HG02970 (cell line): ENCODE measurements around the gene ATXN7.

Source experiments
- ATAC-seq: cut with Tn5 transposase; IDR thresholded peaks from one replicate; pipeline ENCODE4 v1.9.1; 2021; ENCODE audit warnings: mild to moderate bottlenecking, moderate library complexity, moderate number of reproducible peaks; ENCODE audit not compliant: unreplicated experiment, low FRiP score

ATXN7 gene

GRCh38 chr3:63979093-63979885, 115.6 kb downstream of the ATXN7 start:
- ATAC-seq = no peak

- no peak for ATAC-seq
These were observed 116.4 kb downstream of the ATXN7 start for GRCh38 chr3:63980019-63980418.

- no peak for ATAC-seq
These were observed 117.3 kb downstream of the ATXN7 start for GRCh38 chr3:63980830-63981498.

GRCh38 chr3:63981980-63982379, 118.3 kb downstream of the ATXN7 start:
- ATAC-seq = no peak

- no peak for ATAC-seq
These were observed 120.7 kb downstream of the ATXN7 start for GRCh38 chr3:63984391-63984790.

- ATAC-seq = no peak
These were observed 122.5 kb downstream of the ATXN7 start for GRCh38 chr3:63986146-63986545.

GRCh38 chr3:63986831-63987230, 123.2 kb downstream of the ATXN7 start:
- ATAC-seq = no peak

- no peak for ATAC-seq
These were observed 125.3 kb downstream of the ATXN7 start for GRCh38 chr3:63988943-63989342.

- no peak for ATAC-seq
These were observed 126.5 kb downstream of the ATXN7 start for GRCh38 chr3:63990204-63990603.

GRCh38 chr3:63990733-63991132, 127.1 kb downstream of the ATXN7 start:
- ATAC-seq = no peak

GRCh38 chr3:63991666-63992065, 128.0 kb downstream of the ATXN7 start:
- ATAC-seq = no peak

- ATAC-seq = no peak
These were observed 129.0 kb downstream of the ATXN7 start for GRCh38 chr3:63992516-63993209.

GRCh38 chr3:63993653-63994079, 130.0 kb downstream of the ATXN7 start:
- ATAC-seq = no peak

- no peak for ATAC-seq
These were observed 131.4 kb downstream of the ATXN7 start for GRCh38 chr3:63995086-63995485.

GRCh38 chr3:63998852-63999754, 135.4 kb downstream of the ATXN7 start:
- no peak for ATAC-seq

GRCh38 chr3:64000453-64001055, 136.9 kb downstream of the ATXN7 start:
- no peak for ATAC-seq

GRCh38 chr3:64002233-64002632, 138.6 kb downstream of the ATXN7 start:
- no peak for ATAC-seq

GRCh38 chr3:64003589-64003988, 139.9 kb downstream of the ATXN7 start:
- ATAC-seq = no peak

- no peak for ATAC-seq
These were observed 144.3 kb downstream of the ATXN7 start for GRCh38 chr3:64008017-64008416.
